ENCODE data around the gene MOAP1. TPM values are rescaled to one million over a fixed set of nuclear protein-coding genes. Genes with fewer than 3 reads are reported as not detected.
"Not testable (repeated sequence)": the region's sequence is repeated elsewhere in the genome, so short reads cannot be mapped to it uniquely, and the experiment has no call there.

MOAP1 gene, protein sequence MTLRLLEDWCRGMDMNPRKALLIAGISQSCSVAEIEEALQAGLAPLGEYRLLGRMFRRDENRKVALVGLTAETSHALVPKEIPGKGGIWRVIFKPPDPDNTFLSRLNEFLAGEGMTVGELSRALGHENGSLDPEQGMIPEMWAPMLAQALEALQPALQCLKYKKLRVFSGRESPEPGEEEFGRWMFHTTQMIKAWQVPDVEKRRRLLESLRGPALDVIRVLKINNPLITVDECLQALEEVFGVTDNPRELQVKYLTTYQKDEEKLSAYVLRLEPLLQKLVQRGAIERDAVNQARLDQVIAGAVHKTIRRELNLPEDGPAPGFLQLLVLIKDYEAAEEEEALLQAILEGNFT
- total RNA-seq = 58.1 TPM
- long read RNA-seq, transcript MOAP1-201 (3 exons, 2,441 nt) = major isoform, 86 of 103 reads
- long read RNA-seq, transcript MOAP1-202 (2 exons, 2,529 nt) = minor isoform, 5 of 103 reads
- long read RNA-seq, partial matches to known transcripts = 11 of 103 reads
- long read RNA-seq, other reads (novel, unspliced or antisense) = 1 of 103 reads

DNA sequence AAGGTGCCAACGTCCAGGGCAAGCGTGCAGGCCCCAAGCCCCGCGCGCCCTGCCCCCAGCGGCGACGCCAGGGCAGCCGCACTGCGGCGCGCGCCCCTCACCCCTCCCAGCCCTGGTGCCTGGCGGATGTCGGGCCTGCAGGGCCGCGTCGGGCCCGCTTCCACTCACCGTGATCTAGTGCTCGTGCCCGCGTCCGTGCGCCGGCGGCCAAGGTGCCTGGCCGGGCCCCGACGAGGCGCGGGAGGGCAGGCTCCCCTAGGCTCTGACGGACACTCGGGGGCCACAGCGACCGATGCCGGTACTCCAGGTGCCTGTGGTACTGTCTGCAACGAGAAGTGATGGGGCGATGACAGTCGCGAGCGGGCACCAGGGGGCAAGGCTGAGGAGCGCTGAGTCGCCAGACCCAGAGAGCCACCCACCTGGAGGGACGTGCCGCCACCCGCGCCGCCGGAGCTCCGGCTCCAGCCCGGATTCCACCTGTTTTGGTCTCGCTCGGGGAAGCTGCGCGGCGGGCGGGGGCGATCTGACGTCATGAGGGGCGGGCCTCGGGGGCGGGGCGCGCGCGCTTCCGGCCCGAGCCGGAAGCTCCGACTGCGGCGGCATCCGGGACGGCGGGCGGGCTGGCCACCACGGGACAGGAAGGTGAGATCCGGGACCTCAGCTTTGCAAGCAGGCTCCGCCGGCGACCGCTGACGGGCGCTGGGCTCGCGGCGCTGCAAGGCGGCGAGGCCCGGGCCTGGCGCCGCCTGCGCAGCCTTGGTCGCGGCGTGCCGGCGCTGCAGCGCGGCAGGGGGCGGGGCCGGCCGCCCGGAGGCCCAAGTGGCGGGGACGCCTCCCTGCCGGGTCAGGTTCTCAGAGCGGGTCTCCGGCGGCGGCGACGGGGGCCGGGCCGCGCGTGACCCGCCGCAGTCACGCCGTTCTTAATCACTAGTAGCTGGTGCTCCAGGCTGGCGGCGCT lies at the start of gene MOAP1, which contains the start of gene LYSET:
Gene MOAP1 (minus strand): TSS at position 507 of the 958 bp plus-strand sequence. CDS start 655 bp downstream, outside the sequence.
Gene LYSET (plus strand): TSS at position 927 of the 958 bp plus-strand sequence. CDS start 89 bp downstream, outside the sequence.
- intact Hi-C loops (cut with DNase I) = loop anchor here (1.0 to 2.0 kb wide), 2 partner anchors 23 to 68 kb away; partner anchors contain the start of genes GON7 and UBR7
- peak; percentile 95 for DNase-seq (ENCODE audit: low spot score)

DNA sequence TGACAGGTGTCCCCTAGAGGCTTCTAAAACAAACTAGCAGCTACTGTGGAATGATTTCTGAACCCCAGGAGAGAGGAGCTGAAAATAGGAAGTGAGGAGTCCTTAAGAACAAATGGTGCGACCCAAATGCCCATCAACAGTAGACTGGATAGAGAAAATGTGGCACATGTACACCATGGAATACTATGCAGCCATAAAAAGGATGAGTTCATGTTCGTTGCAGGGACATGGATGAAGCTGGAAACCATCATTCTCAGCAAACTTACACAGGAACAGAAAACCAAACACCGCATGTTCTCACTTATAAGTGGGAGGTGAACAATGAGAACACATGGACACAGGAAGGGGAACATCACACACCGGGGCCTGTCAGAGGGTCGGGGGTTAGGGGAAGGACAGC lies 48.4 kb upstream of the MOAP1 start:
- not testable (repeated sequence) for DNase-seq (ENCODE audit: low spot score)
- intact Hi-C loops (cut with DNase I) = loop anchor here (10.0 kb wide), 1 partner anchor 312 kb away; no protein-coding TSS in a partner anchor

DNA sequence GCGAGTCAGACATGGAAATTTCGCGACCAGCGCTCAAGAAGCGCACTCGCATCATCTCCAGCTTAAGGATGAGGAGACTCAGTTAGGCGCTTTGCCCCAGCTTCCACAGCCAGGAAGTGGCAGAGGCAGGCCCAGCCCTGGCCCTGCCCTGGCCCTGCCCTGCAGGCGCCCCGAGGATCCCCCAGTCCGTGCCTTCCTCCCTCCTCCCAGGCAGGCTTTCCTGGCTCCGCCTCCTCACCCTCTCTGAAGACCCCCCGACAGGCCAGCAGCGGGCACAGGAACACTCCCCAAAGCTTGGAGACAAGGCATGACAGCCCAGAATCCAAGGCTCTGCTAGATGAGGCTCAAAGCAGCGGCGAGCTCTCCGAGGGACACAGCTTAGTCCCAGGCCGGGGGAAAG lies 47.5 kb upstream of the MOAP1 start:
- intact Hi-C loops (cut with DNase I) = loop anchor here (10.0 kb wide), 1 partner anchor 313 kb away; no protein-coding TSS in a partner anchor
- no peak for DNase-seq (ENCODE audit: low spot score)

DNA sequence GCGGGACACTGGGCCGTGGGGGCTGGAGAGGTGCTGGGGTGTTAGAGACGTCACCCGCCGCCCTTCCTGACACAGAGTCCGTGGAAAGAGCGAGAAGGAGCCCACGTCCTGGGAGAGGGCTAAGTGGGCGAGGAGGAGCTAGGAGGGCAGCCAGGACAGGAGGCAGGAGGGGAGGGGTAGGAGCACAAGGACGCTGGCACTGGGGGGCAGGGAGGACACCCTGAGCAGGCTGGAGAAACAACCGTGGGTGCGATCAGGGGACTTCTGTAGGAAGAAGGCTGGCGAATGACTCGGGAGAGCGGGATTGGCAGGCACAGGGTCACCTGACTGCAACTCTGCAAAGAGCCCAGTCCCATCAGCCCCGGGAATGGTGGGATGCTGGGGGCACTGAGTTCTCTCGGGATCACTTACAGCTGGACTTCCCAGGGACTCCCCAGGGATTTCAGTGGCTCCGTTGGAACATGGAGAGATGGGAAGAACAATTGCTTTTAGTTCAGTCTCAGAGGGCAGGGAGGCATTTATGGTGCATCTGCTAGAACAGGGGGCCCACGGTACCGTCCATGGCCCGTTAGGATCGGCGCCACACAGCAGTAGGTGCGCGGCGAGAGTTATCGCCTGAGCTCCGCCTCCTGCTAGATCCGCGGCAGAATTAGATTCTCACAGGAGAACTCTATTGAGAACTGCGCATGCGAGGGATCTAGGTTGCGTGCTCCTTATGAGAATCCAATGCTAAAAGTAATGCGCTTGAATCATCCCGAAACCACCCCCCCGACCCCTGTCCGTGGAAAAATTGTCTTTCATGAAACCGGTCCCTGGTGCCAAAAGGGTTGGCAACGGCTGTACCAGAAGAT lies 46.7 kb upstream of the MOAP1 start:
- intact Hi-C loops (cut with DNase I) = loop anchor here (10.0 kb wide), 1 partner anchor 313 kb away; no protein-coding TSS in a partner anchor
- no peak for DNase-seq (ENCODE audit: low spot score)

DNA sequence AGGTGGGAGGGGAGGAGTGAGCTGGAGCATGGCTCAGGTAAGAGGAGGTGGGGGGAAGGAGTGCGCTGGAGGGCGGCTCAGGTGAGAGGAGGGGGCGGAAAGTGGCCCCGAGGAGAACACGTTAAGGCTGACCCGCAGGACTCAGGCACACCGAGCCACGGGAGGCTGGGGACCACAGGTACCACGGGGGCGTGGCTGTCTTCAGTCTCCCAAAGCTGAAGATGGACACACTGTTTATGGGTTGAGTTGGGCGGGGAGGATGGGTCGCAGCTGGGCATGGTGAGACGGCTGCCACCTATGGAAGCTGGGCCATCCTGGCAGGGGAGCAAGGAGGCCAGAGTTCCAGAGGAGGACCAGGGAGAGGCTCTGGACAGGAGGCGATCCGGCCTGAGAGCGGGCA lies 45.8 kb upstream of the MOAP1 start:
- DNase-seq (ENCODE audit: low spot score) = no peak
- intact Hi-C loops (cut with DNase I) = loop anchor here (10.0 kb wide), 1 partner anchor 314 kb away; no protein-coding TSS in a partner anchor

DNA sequence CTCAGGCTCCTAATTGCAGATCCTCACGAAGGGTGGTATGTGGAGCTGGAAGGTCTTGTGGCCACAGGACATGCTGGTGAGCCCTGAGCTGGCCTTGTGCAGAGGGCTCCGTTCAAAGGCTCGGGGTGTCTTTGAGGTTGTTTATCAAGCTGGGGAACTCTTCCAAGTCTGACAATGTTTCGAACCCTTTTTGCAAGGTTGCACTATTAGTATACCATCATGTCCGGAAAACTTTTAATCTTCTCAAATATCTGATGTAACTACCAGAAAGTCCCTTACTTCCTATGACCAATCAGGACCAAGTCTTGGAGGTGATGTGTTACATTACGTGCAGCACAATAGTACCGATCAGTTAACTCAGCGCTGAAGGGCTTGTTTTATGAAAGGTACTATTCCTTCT lies 43.9 kb upstream of the MOAP1 start:
- no peak for DNase-seq (ENCODE audit: low spot score)
- intact Hi-C loops (cut with DNase I) = no loop called here

DNA sequence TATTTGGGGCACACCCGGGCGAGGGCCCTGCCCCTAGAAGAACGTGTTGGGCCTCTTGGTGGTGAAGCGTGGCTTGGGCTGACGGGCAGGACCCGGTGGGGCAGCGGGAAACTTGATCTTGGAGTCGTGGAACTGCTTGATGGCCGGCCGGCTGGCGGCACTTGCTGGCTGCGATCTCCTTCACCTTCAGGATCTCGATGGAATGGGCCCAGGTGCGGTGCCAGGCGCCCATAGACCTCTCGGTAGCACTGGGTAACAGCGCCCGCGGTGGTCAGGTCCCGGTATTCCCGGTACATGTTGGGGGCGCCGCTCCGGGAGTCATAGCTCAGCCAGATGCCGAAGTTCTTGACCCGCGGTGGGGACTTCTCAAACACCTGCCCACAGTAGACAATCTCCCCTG lies 38.9 kb upstream of the MOAP1 start:
- intact Hi-C loops (cut with DNase I) = no loop called here

DNA sequence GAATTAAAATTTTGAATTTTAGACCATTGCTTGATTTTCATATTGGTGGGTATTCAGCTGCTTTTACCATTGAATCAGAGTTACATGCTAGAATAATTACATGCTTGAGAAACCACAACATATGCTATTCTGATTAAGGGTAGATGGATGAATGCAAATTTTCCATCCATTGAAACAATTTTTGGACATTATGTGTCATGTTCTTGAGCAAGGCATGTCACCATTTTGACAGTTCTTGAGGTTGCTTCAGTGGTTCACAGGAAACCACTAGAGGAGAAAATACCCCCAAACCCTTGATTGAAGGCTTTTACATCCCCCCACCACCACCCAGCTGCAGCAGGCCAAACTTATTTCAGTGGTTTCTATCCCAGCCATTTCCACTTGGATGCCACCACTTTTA lies 35.8 kb upstream of the MOAP1 start:
- intact Hi-C loops (cut with DNase I) = no loop called here
- no peak for DNase-seq (ENCODE audit: low spot score)

More for the DNA sequence above, 38.9 kb upstream of the MOAP1 start:
- DNase-seq (ENCODE audit: low spot score) = no peak

DNA sequence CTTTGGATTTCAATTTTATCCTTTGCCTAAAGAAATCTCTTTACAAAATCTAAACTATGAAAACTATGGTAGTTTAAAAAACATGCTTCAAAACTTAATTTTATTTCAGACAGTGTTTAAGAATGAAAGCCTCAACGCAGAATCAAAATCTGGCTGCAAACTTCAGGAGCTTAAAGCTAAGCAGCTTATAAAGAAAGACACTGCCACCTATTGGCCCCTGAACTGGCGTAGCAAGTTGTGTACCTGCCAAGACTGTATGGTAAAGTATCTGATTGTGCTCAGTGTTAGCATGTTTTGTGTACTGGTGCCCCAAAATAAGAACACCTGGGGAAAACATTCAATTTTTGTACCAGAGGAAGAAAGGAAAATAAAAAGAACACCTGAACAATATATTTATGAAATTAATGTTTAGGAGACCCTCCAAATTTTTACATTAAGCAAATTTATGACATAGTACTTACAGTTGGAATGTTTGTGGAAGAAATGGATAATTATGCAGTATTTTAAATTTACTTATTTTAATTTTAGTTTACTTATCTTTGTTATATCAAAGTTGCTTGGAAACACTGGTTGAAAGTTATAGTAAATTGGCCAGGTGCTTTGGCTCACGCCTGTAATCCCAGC lies 34.5 kb upstream of the MOAP1 start:
- DNase-seq (ENCODE audit: low spot score) = no peak
- intact Hi-C loops (cut with DNase I) = no loop called here

DNA sequence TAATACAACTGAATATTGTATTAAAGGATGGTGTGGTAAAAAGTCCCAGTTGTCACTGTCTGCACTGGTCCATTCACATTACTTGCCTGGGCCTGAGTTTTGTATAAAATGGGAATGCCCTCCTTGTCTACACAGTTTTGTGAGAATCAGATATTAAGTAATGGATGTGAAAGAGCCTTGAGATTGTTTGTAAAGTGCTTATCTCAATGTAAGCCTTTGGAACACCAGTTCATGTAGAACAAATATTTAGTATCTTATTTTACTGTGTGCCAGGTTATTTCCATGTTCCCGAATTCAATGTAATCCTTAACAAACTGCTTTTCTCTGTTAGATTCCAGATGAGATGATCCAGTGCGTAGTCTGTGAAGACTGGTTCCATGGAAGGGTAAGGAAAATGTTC lies 29.9 kb upstream of the MOAP1 start:
- intact Hi-C loops (cut with DNase I) = no loop called here
- no peak for DNase-seq (ENCODE audit: low spot score)

DNA sequence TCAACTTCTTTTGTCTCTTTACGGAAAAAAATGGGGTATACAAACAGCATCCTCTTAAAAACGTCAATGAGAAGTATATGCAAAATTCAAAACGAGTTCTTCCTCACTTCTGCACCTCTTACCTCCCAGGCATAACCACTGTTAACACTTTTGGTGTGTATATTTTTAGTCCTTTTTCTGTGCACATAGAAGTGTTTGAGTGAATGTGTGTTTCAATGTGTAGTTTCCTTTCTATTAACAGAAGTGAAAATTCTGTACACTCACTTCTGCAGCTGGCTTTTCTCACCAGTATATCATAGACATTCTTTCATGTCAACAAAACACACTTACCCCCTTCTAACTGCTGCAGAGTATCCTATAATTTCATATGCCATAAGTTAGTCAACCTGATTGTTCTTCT lies 27.7 kb upstream of the MOAP1 start:
- DNase-seq (ENCODE audit: low spot score) = no peak
- intact Hi-C loops (cut with DNase I) = no loop called here

DNA sequence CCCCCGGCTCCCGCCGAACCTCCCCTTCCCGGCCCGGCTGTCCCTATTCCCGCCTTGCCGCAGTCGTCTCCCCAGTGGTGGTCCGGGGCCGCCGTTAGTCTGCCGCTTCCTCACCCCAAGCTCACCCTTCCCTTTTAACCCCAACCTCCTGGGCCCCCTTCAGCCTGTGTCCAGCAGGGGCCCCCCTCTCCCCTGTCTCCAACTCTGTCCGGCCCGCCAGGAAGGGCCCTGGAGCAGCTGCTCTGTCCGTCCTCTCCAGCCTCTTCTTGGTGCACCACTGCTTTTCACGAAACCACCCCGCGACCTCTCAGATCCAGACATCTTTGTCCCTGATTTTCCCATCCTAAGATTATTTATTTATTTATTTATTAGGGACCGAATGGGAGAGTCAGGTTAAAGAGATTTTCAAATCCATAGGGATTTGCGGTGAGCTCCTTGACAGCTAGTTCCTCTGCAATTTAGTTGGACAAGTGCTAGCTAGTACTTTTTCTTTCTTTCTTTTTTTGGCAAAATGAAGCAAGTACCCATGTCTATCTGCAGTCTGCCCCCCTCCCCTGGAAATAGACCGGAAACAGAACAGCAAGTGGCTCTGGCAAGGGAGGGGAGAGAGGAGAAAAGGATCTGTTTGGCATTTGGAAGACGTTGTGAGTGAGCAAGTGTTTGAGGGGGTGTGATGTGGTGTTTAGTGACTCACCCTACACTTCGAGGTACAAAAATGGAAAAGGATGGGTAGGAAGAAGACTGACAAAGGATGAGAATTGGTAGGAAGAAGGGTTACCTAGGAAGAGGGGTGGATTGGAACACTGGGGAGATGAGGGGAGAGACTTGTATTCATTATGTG lies 23.0 kb upstream of the MOAP1 start:
- intact Hi-C loops (cut with DNase I) = loop anchor here (1.0 to 10.0 kb wide), 3 partner anchors 22 to 407 kb away; partner anchors contain the start of genes BTBD7 and LYSET
- peak; percentile 83 for DNase-seq (ENCODE audit: low spot score)

DNA sequence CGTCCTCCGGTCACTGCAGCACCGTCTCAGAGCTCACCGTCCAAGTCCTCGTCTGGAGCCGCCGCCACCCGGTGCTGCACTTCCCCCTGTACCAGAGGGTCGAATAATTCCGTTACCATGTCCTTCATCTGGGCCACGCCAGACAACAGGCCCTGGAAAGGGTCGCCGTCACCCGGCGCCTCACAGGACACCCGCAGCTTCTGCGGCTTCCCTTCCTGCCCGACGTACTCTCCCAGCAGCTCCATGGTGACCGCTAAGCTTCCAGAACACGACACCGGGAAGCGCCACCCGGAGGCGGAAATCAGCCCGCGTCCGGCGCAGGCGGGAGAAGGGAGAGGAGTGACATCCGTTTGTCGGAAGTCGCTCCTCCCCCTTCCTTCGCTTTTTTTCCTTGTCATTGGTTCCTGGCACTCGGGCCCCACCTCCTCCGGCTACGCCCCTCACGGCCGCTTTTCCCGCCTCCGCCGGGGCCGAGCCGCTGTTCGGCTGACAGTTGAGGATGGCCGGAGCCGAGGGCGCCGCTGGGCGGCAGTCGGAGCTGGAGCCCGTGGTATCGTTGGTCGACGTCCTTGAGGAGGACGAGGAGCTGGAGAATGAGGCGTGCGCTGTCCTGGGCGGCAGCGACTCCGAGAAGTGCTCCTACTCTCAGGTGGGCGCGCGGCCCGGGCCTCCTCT lies 22.2 kb upstream of the MOAP1 start, which contains the start of the genes GON7 and UBR7:
Gene GON7 (minus strand): TSS at position 273 of the 675 bp plus-strand sequence. CDS start 28 bp downstream, at position 245.
Gene UBR7 (plus strand): TSS at position 464 of the 675 bp plus-strand sequence. CDS start 36 bp downstream, at position 500.
- intact Hi-C loops (cut with DNase I) = loop anchor here (1.0 to 10.0 kb wide), 3 partner anchors 22 to 408 kb away; partner anchors contain the start of genes BTBD7 and LYSET
- DNase-seq (ENCODE audit: low spot score) = peak; percentile 98

DNA sequence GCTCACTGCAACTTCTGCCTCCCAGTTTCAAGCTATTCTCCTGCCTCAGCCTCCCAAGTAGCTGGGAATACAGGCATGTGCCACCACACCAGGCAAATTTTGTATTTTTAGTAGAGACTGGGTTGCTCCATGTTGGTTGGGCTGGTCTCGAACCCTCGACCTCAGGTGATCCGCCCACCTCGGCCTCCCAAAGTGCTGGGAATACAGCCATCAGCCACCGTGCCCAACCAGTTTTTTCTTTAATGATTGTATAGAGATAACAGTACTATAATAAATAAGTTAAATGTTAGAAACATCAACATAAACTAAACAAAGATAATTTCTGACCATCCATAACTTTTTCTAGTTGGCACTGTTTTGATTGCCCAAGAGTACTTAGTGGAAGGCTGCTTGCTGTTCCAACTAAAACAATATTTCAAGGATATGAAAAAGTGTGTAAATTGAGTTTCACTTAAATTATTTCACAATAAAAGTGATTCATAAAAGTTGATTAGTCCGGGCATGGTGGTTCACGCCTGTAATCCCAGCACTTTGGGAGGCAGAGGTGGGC lies 16.5 kb upstream of the MOAP1 start:
- intact Hi-C loops (cut with DNase I) = loop anchor here (10.0 kb wide), 1 partner anchor 414 kb away; no protein-coding TSS in a partner anchor
- no peak for DNase-seq (ENCODE audit: low spot score)

DNA sequence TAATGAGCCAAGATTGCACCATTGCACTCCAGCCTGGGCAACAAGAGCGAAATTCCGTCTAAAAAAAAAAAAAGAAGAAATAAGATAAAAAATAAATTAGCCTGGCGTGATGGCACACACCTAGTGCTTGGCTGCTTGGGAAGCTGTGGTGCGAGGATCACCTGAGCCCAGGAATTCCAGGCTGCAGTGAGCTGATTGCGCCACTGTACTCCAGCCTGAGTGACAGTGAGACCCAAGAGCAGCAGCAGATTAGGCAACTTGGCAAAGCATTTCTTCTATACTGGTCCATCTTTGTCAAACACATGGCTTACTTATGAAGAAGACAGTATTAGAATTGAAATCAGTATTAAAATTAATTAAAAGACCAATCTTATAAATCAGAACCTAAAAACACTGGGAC lies 15.9 kb upstream of the MOAP1 start:
- intact Hi-C loops (cut with DNase I) = loop anchor here (10.0 kb wide), 1 partner anchor 414 kb away; no protein-coding TSS in a partner anchor

DNA sequence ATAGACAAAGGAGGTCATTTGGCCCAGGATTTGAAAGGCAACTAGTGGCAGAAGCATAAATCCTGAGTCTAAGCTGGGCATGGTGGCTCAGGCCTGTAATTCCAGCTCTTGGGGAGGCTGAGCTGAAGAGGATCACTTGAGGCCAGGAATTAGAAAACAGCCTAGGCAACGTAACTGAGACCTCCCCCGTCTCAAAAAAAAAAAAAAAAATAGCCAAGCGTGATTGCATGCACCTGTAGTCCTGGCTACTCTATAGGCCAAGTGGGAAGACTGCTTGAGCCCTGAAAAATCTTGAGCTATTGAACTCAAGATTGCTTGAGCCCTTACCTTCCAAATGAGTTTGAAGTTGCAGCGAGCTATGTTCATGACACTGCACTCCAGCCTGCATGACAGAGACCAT lies 14.3 kb upstream of the MOAP1 start:
- DNase-seq (ENCODE audit: low spot score) = no peak
- intact Hi-C loops (cut with DNase I) = no loop called here

More for the DNA sequence above, 15.9 kb upstream of the MOAP1 start:
- DNase-seq (ENCODE audit: low spot score) = no peak

Measured in cardiac septum (tissue), 1 donor.